Uterus (tissue), 2 donors: Measurements from ENCODE around the gene UBC.

Experiments
- CTCF ChIP-seq, 4 experiments: fragments of 200-600 bp in 2 of 4; fragments of 450-650 bp in 2 of 4; sonication (generic) in 2 of 4; IDR thresholded peaks; one replicate each; pipeline ENCODE4 v1.5.1; 2016 to 2019; ENCODE audit warnings: antibody characterized with exemption in 4 of 4, mild to moderate bottlenecking in 2 of 4, moderate library complexity in 1 of 4
- POLR2A ChIP-seq, 2 donors: fragments of 450-650 bp; IDR thresholded peaks; one replicate each; pipeline ENCODE4 v1.6.1; 2016; ENCODE audit warnings: antibody characterized with exemption in 2 of 2, mild to moderate bottlenecking in 1 of 2, moderate library complexity in 1 of 2

- TF ChIP-seq CTCF (IDR thresholded peaks at IDR 0.05) (no peak), POLR2A (IDR thresholded peaks at IDR 0.05) (no peak)
These were observed 29.6 kb downstream of the UBC start for GRCh38 chr12:124884587-124885438.
